Esophagus squamous epithelium (tissue), 5 donors: ENCODE measurements around the gene BARX1. TPM values are rescaled to one million over a fixed set of nuclear protein-coding genes. Genes with fewer than 3 reads are reported as not detected.

ENCODE experiments used
- DNase-seq: peaks from one replicate; lab custom pipeline; 2025; lab: John Stamatoyannopoulos, UW
- H3K27ac ChIP-seq, 4 donors: fragments of 200-600 bp; sonication (generic); one replicate each; pipeline ENCODE4 v1.5.1; 2016 to 2019; ENCODE audit warnings: mild to moderate bottlenecking in 1 of 4
- H3K27me3 ChIP-seq, 4 donors: fragments of 200-600 bp; sonication (generic); 1 replicate in 3 of 4; 2 replicates in 1 of 4; pipeline versions ENCODE4 v1.5.1 to v1.6.0; 2017 to 2021; ENCODE audit warnings: antibody characterized with exemption in 1 of 4
- H3K36me3 ChIP-seq, 3 donors: fragments of 200-600 bp; sonication (generic); one replicate each; pipeline ENCODE4 v1.5.1; 2016 to 2019
- H3K4me1 ChIP-seq, 3 donors: fragments of 200-600 bp; sonication (generic); one replicate each; pipeline ENCODE4 v1.5.1; 2017 to 2019
- H3K4me3 ChIP-seq, 4 donors: fragments of 200-600 bp; sonication (generic); 1 replicate in 3 of 4; 2 replicates in 1 of 4; pipeline ENCODE4 v1.5.1; 2016 to 2019; ENCODE audit warnings: mild to moderate bottlenecking in 2 of 4, moderate library complexity in 1 of 4
- H3K9me3 ChIP-seq, 3 donors: fragments of 200-600 bp; sonication (generic); one replicate each; pipeline ENCODE4 v1.5.1; 2016 to 2019
- CTCF ChIP-seq, 6 experiments: fragments of 450-650 bp in 4 of 6; fragments of 200-600 bp in 2 of 6; sonication (generic) in 2 of 6; IDR thresholded peaks; one replicate each; pipeline ENCODE4 v1.5.1; 2016 to 2019; ENCODE audit warnings: antibody characterized with exemption in 6 of 6, mild to moderate bottlenecking in 4 of 6, moderate library complexity in 4 of 6
- POLR2A ChIP-seq, 4 donors: fragments of 450-650 bp; IDR thresholded peaks; one replicate each; pipeline ENCODE4 v1.6.1; 2017; ENCODE audit warnings: antibody characterized with exemption in 4 of 4, mild to moderate bottlenecking in 4 of 4, moderate library complexity in 3 of 4
- WGBS, 2 donors: methylation state at CpG; one replicate each; pipeline ENCODE4 v1.1.5; 2018; 5-methylcytosine and 5-hydroxymethylcytosine counted together
- intact Hi-C: fragments of 100-400 bp; cut with DNase I; formaldehyde crosslinking; loops from one replicate; pipeline ENCODE4 v1.15.0; 2022
- total RNA-seq, 4 donors: library from RNA; depleted of rRNA; stranded (reverse); fragments of >200 nt; gene quantifications; one replicate each; pipeline ENCODE4 v1.1.0, GENCODE V29; 2016
- donor health status: DM: yes; HTN: yes; CAD: no.

Gene BARX1
- total RNA-seq, 4 donors from 2014 or later, result not detected

GRCh38 chr9:93952119-93952783 is 2.9 kb downstream of the BARX1 start:
- intact Hi-C loops, result no loop called here
- H3K27me3 ChIP-seq, result peaks cover 41 to 98% (median 85%) of the 10 kb centered on the region in 4 donors
- peaks cover 0 to 8% (median 6%) of the 10 kb centered on the region in 3 donors for H3K9me3 ChIP-seq
- H3K4me1 ChIP-seq, result peaks cover 23 to 76% (median 33%) of the 10 kb centered on the region in 3 donors
- H3K27ac ChIP-seq, result no peak overlapping the region
- WGBS, 2 donors, result 6 to 12% methylated on average over 16 to 29 of the region's 39 CpGs
- no peaks in the 10 kb centered on the region for H3K36me3 ChIP-seq
- no peak for DNase-seq
- TF ChIP-seq POLR2A (IDR thresholded peaks at IDR 0.05), result no peak
- no peak for TF ChIP-seq CTCF (IDR thresholded peaks at IDR 0.05)
- peak overlapping the region in 3 of 4 donors; percentile 36 to 68 (median 49) for H3K4me3 ChIP-seq

GRCh38 chr9:93951655-93952118 is 3.5 kb downstream of the BARX1 start:
- Histone ChIP-seq H3K9me3 (peaks cover 0 to 8% (median 6%) of the 10 kb centered on the region in 3 donors), H3K4me1 (peaks cover 23 to 76% (median 33%) of the 10 kb centered on the region in 3 donors), H3K27ac (no peak overlapping the region), H3K36me3 (no peaks in the 10 kb centered on the region), H3K4me3 (peak overlapping the region in 3 of 4 donors; percentile 36 to 68 (median 49)), H3K27me3 (peaks cover 40 to 98% (median 84%) of the 10 kb centered on the region in 4 donors)
- intact Hi-C loops, result no loop called here
- DNase-seq, result no peak
- WGBS, 2 donors, result 0% methylated on average over 1 of the region's 39 CpGs
- TF ChIP-seq CTCF (IDR thresholded peaks at IDR 0.05), result no peak
- no peak for TF ChIP-seq POLR2A (IDR thresholded peaks at IDR 0.05)

GRCh38 chr9:93950619-93951601 is 4.2 kb downstream of the BARX1 start:
- intact Hi-C loops, result no loop called here
- H3K4me1 ChIP-seq, result peaks cover 22 to 80% (median 34%) of the 10 kb centered on the region in 3 donors
- no peak overlapping the region for H3K27ac ChIP-seq

GRCh38 chr9:93949694-93950449 is 5.3 kb downstream of the BARX1 start:
- Histone ChIP-seq H3K4me3 (no peak overlapping the region), H3K4me1 (peaks cover 16 to 78% (median 35%) of the 10 kb centered on the region in 3 donors)
- 17 to 21% methylated on average over 5 to 7 of the region's 16 CpGs for WGBS, 2 donors

More at GRCh38 chr9:93950619-93951601, 4.2 kb downstream of the BARX1 start:
- Histone ChIP-seq H3K36me3 (no peaks in the 10 kb centered on the region), H3K9me3 (peaks cover 0 to 8% (median 6%) of the 10 kb centered on the region in 3 donors), H3K27me3 (peaks cover 38 to 98% (median 80%) of the 10 kb centered on the region in 4 donors), H3K4me3 (peak overlapping the region; percentile 22 to 68 (median 42))
- DNase-seq, result no peak
- no peak for TF ChIP-seq CTCF (IDR thresholded peaks at IDR 0.05)
- 0 to 25% methylated on average over 1 of the region's 47 CpGs for WGBS, 2 donors

More at GRCh38 chr9:93949694-93950449, 5.3 kb downstream of the BARX1 start:
- DNase-seq, result no peak
- Histone ChIP-seq H3K27me3 (peaks cover 39 to 100% (median 81%) of the 10 kb centered on the region in 4 donors), H3K9me3 (peaks cover 0 to 8% (median 6%) of the 10 kb centered on the region in 3 donors), H3K36me3 (no peaks in the 10 kb centered on the region), H3K27ac (no peak overlapping the region)
- no peak for TF ChIP-seq POLR2A (IDR thresholded peaks at IDR 0.05)
- TF ChIP-seq CTCF (IDR thresholded peaks at IDR 0.05), result no peak
- intact Hi-C loops, result no loop called here
